A549 (cell line): ENCODE data around the gene ADGRF4. TPM values are rescaled to one million over a fixed set of nuclear protein-coding genes. Genes with fewer than 3 reads are reported as not detected.

Experiments
- ATAC-seq, 2 experiments: fragments of 200-7000 bp in 1 of 2; fragments of >200 bp in 1 of 2; cut with Nextera tagmentation in 1 of 2; cut with Tn5 transposase in 1 of 2; 3 replicates each; pipeline versions ENCODE4 v1.8.0 to v1.9.1; 2018 to 2020; ENCODE audit warnings: mild to moderate bottlenecking in 1 of 2, moderate library complexity in 1 of 2
- CTCF ChIA-PET: fragments of 300-600 bp; sonication (Branson Sonifier 250); formaldehyde crosslinking; extraction: SDS; loops from one replicate; lab custom pipeline; 2021; ENCODE audit warnings: antibody characterized with exemption, inconsistent platforms; lab: Yijun Ruan, JAX
- POLR2A ChIA-PET: fragments of 350-600 bp; formaldehyde crosslinking; extraction: SDS; loops from one replicate; lab custom pipeline; 2021; ENCODE audit warnings: antibody characterized with exemption, inconsistent platforms; lab: Yijun Ruan, JAX
- DNase-seq, 2 experiments: peaks; one replicate each; pipeline versions ENCODE4 v3.0.0 to v3.0.0-alpha.2; 2011 to 2016; ENCODE audit warnings: low read depth in 1 of 2, low spot score in 1 of 2
- FAIRE-seq: peaks from 2 replicates; lab custom pipeline; 2011; peaks lifted over from hg19 to GRCh38; lab: Jason Lieb, UNC
- H3K27ac ChIP-seq, 2 experiments: fragments of >200 bp; sonication (Bioruptor Twin); formaldehyde crosslinking; 3 replicates each; pipeline ENCODE4 v1.5.1; 2016 to 2017
- H3K4me1 ChIP-seq: fragments of >200 bp; sonication (Bioruptor Twin); formaldehyde crosslinking; 3 replicates; pipeline ENCODE4 v1.6.1; 2016
- H3K4me2 ChIP-seq: fragments of >200 bp; sonication (Bioruptor Twin); formaldehyde crosslinking; 3 replicates; pipeline ENCODE4 v1.6.1; 2016
- H3K4me3 ChIP-seq: fragments of >200 bp; sonication (Bioruptor Twin); formaldehyde crosslinking; 3 replicates; pipeline ENCODE4 v1.5.1; 2016
- H3K9me3 ChIP-seq: fragments of >200 bp; sonication (Bioruptor Twin); formaldehyde crosslinking; 3 replicates; pipeline ENCODE4 v1.6.1; 2016
- BHLHE40 ChIP-seq: IDR thresholded peaks from 2 replicates; pipeline ENCODE4 v1.6.1; 2012; ENCODE audit warnings: low read depth, low read length, inconsistent platforms
- CBX8 ChIP-seq: fragments of 200-600 bp; sonication (generic); IDR thresholded peaks from 2 replicates; pipeline ENCODE4 v1.6.1; 2016
- CHD2 ChIP-seq: fragments of 150-350 bp; IDR thresholded peaks from 2 replicates; pipeline ENCODE4 v1.6.1; 2014; ENCODE audit warnings: low read length; ENCODE audit not compliant: partially characterized antibody
- EHMT2 ChIP-seq: fragments of 200-600 bp; sonication (generic); IDR thresholded peaks from 2 replicates; pipeline ENCODE4 v1.6.1; 2016; ENCODE audit warnings: antibody characterized with exemption, low read depth, mild to moderate bottlenecking, moderate library complexity
- EP300 ChIP-seq, 2 experiments: fragments of >200 bp; sonication (Bioruptor Twin); formaldehyde crosslinking; IDR thresholded peaks; 2 replicates in 1 of 2; 3 replicates in 1 of 2; pipeline ENCODE4 v1.6.1; 2016 to 2017
- ESRRA ChIP-seq: fragments of 150-350 bp; IDR thresholded peaks from 2 replicates; pipeline ENCODE4 v1.6.1; 2014; ENCODE audit warnings: mild to moderate bottlenecking, low read length, borderline replicate concordance
- FOSL2 ChIP-seq, 2 experiments: fragments of 450-650 bp in 1 of 2; fragments of >200 bp in 1 of 2; sonication (Bioruptor Twin) in 1 of 2; formaldehyde crosslinking; IDR thresholded peaks; 2 replicates each; pipeline versions ENCODE4 v1.5.0 to v1.6.1; 2016 to 2020; ENCODE audit warnings: mild to moderate bottlenecking in 1 of 2, moderate library complexity in 1 of 2
- FOXS1 ChIP-seq: fragments of 250-450 bp; sonication (Bioruptor Pico); IDR thresholded peaks from 2 replicates; pipeline ENCODE4 v1.5.0; 2020; ENCODE audit warnings: mild to moderate bottlenecking, moderate library complexity
- GATA3 ChIP-seq: IDR thresholded peaks from 2 replicates; pipeline ENCODE4 v1.6.1; 2012; ENCODE audit warnings: borderline replicate concordance
- HEYL ChIP-seq: fragments of 250-450 bp; sonication (Bioruptor Pico); IDR thresholded peaks from 2 replicates; pipeline ENCODE4 v1.8.0; 2021; ENCODE audit warnings: mild to moderate bottlenecking, moderate library complexity
- HOXA7 ChIP-seq: fragments of 250-450 bp; sonication (Bioruptor Pico); IDR thresholded peaks from 2 replicates; pipeline ENCODE4 v1.5.0; 2020; ENCODE audit warnings: mild to moderate bottlenecking, moderate library complexity
- HOXB5 ChIP-seq: fragments of 250-450 bp; sonication (Bioruptor Pico); IDR thresholded peaks from 2 replicates; pipeline ENCODE4 v1.5.0; 2020; ENCODE audit warnings: mild to moderate bottlenecking, moderate library complexity
- JUN ChIP-seq, 2 experiments: fragments of >200 bp; sonication (Bioruptor Twin); formaldehyde crosslinking; IDR thresholded peaks; 2 replicates in 1 of 2; 3 replicates in 1 of 2; pipeline ENCODE4 v1.6.1; 2016 to 2017
- JUNB ChIP-seq: fragments of >200 bp; sonication (Bioruptor Twin); formaldehyde crosslinking; IDR thresholded peaks from 2 replicates; pipeline ENCODE4 v1.6.1; 2016
- KDM1A ChIP-seq: fragments of 200-600 bp; sonication (generic); IDR thresholded peaks from 2 replicates; pipeline ENCODE4 v1.6.1; 2016; ENCODE audit warnings: low read depth, mild to moderate bottlenecking
- MAFK ChIP-seq: fragments of 450-650 bp; IDR thresholded peaks from 2 replicates; pipeline ENCODE4 v1.6.1; 2014; ENCODE audit not compliant: partially characterized antibody
- MAZ ChIP-seq: fragments of 150-350 bp; IDR thresholded peaks from 2 replicates; pipeline ENCODE4 v1.6.1; 2014; ENCODE audit warnings: antibody characterized with exemption, low read depth, low read length, borderline replicate concordance
- MYC ChIP-seq: IDR thresholded peaks from 2 replicates; pipeline ENCODE4 v1.6.1; 2012; ENCODE audit warnings: mild to moderate bottlenecking, inconsistent platforms, low read length, improper control_type of control experiment, borderline replicate concordance
- POLR2A ChIP-seq: IDR thresholded peaks from 2 replicates; pipeline ENCODE4 v1.6.1; 2012; ENCODE audit warnings: mild to moderate bottlenecking, low read length
- RARB ChIP-seq: fragments of 250-450 bp; sonication (Bioruptor Pico); IDR thresholded peaks from 2 replicates; pipeline ENCODE4 v1.8.0; 2021; ENCODE audit warnings: mild to moderate bottlenecking, moderate library complexity
- RFX5 ChIP-seq: fragments of 450-650 bp; IDR thresholded peaks from 2 replicates; pipeline ENCODE4 v1.7.1; 2014; ENCODE audit warnings: antibody characterized with exemption, mild to moderate bottlenecking, moderate library complexity
- RNF2 ChIP-seq: fragments of 200-600 bp; sonication (generic); IDR thresholded peaks from 2 replicates; pipeline ENCODE4 v1.6.1; 2016; ENCODE audit warnings: low read depth, mild to moderate bottlenecking, antibody characterized with exemption, moderate library complexity, borderline replicate concordance
- SMC3 ChIP-seq: fragments of >200 bp; sonication (Bioruptor Twin); formaldehyde crosslinking; IDR thresholded peaks from 3 replicates; pipeline ENCODE4 v1.6.1; 2018; ENCODE audit warnings: inconsistent platforms
- SREBF2 ChIP-seq: fragments of 450-650 bp; IDR thresholded peaks from 2 replicates; pipeline ENCODE4 v1.6.1; 2014; ENCODE audit warnings: mild to moderate bottlenecking, moderate library complexity
- TFCP2L1 ChIP-seq: fragments of 250-450 bp; sonication (Bioruptor Pico); IDR thresholded peaks from 2 replicates; pipeline ENCODE4 v1.5.0; 2021; ENCODE audit warnings: mild to moderate bottlenecking
- TP53 ChIP-seq: fragments of 250-450 bp; sonication (Bioruptor Pico); IDR thresholded peaks from 2 replicates; pipeline ENCODE4 v1.5.0; 2021; ENCODE audit warnings: mild to moderate bottlenecking, moderate library complexity
- ZC3H11A ChIP-seq: fragments of 450-650 bp; IDR thresholded peaks from 2 replicates; pipeline ENCODE4 v1.6.1; 2014; ENCODE audit warnings: antibody characterized with exemption, mild to moderate bottlenecking
- ZFP36 ChIP-seq: fragments of 450-650 bp; IDR thresholded peaks from 2 replicates; pipeline ENCODE4 v1.6.1; 2014; ENCODE audit warnings: borderline replicate concordance; ENCODE audit not compliant: partially characterized antibody
- ZNF302 ChIP-seq: fragments of 250-450 bp; sonication (Bioruptor Pico); IDR thresholded peaks from 2 replicates; pipeline ENCODE4 v1.9.0; 2021; ENCODE audit warnings: inconsistent platforms, mild to moderate bottlenecking, moderate library complexity
- WGBS: methylation state at CpG from one replicate; pipeline ENCODE4 v1.1.6; 2017; ENCODE audit errors: missing lambda C conversion rate; 5-methylcytosine and 5-hydroxymethylcytosine counted together
- polyA minus RNA-seq: library from RNA; depleted of rRNA, polyadenylated mRNA; stranded (reverse); fragments of >200 nt; gene quantifications from 2 replicates; pipeline ENCODE4 v1.2.3, GENCODE V29; 2011; rRNA and poly(A)+ RNA removed
- polyA plus RNA-seq, 4 experiments: library from polyadenylated mRNA; depleted of rRNA in 3 of 4; stranded (reverse); fragments of >200 nt; fragmentation: RNase III in 1 of 4; extraction: RNeasy Plus Mini Kit Qiagen cat#74134 plus additional on column Dnase treatment in 1 of 4; gene quantifications; 2 replicates in 3 of 4; 3 replicates in 1 of 4; pipeline ENCODE4 v1.2.3, GENCODE V29; 2011 to 2017
- TF ChIP-seq, protein P1 (sequence below): fragments of 250-450 bp; sonication (Bioruptor Pico); IDR thresholded peaks from 2 replicates; pipeline ENCODE4 v1.5.0; 2021; ENCODE audit warnings: mild to moderate bottlenecking, moderate library complexity, borderline replicate concordance
- TF ChIP-seq, protein P2 (sequence below): fragments of 450-650 bp; IDR thresholded peaks from 2 replicates; pipeline ENCODE4 v1.6.1; 2014; ENCODE audit warnings: antibody characterized with exemption
- TF ChIP-seq, protein P3 (sequence below): fragments of 150-350 bp; IDR thresholded peaks from 2 replicates; pipeline ENCODE4 v1.6.1; 2014; ENCODE audit warnings: low read depth, mild to moderate bottlenecking, low read length
- TF ChIP-seq, protein P4 (sequence below): IDR thresholded peaks from 2 replicates; pipeline ENCODE4 v1.6.1; 2012
- TF ChIP-seq, protein P5 (sequence below): IDR thresholded peaks from 2 replicates; pipeline ENCODE4 v1.6.1; 2012
- TF ChIP-seq, protein P6 (sequence below): IDR thresholded peaks from 2 replicates; pipeline ENCODE4 v1.6.1; 2012; ENCODE audit warnings: low read depth, borderline replicate concordance

The ADGRF4 gene, protein sequence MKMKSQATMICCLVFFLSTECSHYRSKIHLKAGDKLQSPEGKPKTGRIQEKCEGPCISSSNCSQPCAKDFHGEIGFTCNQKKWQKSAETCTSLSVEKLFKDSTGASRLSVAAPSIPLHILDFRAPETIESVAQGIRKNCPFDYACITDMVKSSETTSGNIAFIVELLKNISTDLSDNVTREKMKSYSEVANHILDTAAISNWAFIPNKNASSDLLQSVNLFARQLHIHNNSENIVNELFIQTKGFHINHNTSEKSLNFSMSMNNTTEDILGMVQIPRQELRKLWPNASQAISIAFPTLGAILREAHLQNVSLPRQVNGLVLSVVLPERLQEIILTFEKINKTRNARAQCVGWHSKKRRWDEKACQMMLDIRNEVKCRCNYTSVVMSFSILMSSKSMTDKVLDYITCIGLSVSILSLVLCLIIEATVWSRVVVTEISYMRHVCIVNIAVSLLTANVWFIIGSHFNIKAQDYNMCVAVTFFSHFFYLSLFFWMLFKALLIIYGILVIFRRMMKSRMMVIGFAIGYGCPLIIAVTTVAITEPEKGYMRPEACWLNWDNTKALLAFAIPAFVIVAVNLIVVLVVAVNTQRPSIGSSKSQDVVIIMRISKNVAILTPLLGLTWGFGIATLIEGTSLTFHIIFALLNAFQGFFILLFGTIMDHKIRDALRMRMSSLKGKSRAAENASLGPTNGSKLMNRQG
- polyA plus RNA-seq (2011; rRNA removed) (9.2 and 11.1 TPM in 2 replicates), polyA plus RNA-seq (2017; fragmentation: RNase III; extraction: RNeasy Plus Mini Kit Qiagen cat#74134 plus additional on column Dnase treatment) (4.4 to 6.4 TPM (median 5.8 TPM) in 3 replicates), polyA minus RNA-seq (5.0 and 6.1 TPM in 2 replicates)
- 1.3 and 1.6 TPM in 2 replicates for polyA plus RNA-seq (2012; cell fraction: cytosol; rRNA removed)
- polyA plus RNA-seq (2012; cell fraction: nucleus; rRNA removed), result 1.4 and 2.1 TPM in 2 replicates

DNA sequence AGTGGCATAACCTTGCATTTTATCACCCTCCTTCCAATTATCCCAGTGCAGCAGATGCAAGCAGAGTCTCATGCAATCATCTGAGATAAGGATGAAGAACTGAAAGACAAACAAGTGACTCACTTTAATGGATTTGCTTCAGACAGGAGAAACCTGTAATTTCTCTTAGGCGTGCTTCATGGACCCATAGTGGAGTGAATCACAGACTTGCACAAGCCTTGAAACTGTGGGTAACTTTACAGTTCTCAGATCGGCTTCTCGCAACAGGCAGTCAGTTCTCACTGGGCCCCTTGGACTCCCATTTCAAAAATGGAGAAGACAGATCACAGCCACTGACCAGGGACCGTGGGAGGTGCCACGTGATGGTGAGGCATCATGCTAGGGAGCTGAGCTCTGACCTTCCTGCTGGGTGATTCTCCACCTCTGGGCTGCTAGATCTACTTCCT is at the start of gene ADGRF4:
Gene ADGRF4 (plus strand): TSS at position 239 of the 446 bp plus-strand sequence. CDS start 8,666 bp downstream, outside the sequence.
- no peaks in the 10 kb centered on the region for H3K9me3 ChIP-seq
- 17% methylated on average over 1 of the region's 5 CpGs for WGBS
- peaks cover 47% of the 10 kb centered on the region for H3K4me1 ChIP-seq
- CTCF ChIA-PET, result interaction anchor here (1.7 kb wide), 1 partner anchor 82 kb away, joined by 4 read pairs; no protein-coding TSS in a partner anchor
- peak within 1 kb of the TSS; percentile 84 to 87 for H3K27ac ChIP-seq
- DNase-seq (peak; percentile 45 to 82), ATAC-seq (peak; percentile 92 to 94), FAIRE-seq (no peak)
- H3K4me2 ChIP-seq, result peak within 1 kb of the TSS; percentile 73
- H3K4me3 ChIP-seq, result peak within 1 kb of the TSS; percentile 39
- POLR2A ChIA-PET, result no interaction called here
- TF ChIP-seq, protein P1, sequence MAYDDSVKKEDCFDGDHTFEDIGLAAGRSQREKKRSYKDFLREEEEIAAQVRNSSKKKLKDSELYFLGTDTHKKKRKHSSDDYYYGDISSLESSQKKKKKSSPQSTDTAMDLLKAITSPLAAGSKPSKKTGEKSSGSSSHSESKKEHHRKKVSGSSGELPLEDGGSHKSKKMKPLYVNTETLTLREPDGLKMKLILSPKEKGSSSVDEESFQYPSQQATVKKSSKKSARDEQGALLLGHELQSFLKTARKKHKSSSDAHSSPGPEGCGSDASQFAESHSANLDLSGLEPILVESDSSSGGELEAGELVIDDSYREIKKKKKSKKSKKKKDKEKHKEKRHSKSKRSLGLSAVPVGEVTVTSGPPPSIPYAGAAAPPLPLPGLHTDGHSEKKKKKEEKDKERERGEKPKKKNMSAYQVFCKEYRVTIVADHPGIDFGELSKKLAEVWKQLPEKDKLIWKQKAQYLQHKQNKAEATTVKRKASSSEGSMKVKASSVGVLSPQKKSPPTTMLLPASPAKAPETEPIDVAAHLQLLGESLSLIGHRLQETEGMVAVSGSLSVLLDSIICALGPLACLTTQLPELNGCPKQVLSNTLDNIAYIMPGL, result no peak
- TF ChIP-seq SREBF2, result no peak
- TF ChIP-seq, protein P2, sequence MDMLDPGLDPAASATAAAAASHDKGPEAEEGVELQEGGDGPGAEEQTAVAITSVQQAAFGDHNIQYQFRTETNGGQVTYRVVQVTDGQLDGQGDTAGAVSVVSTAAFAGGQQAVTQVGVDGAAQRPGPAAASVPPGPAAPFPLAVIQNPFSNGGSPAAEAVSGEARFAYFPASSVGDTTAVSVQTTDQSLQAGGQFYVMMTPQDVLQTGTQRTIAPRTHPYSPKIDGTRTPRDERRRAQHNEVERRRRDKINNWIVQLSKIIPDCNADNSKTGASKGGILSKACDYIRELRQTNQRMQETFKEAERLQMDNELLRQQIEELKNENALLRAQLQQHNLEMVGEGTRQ, result peak; percentile 78
- no peak for TF ChIP-seq ZC3H11A
- TF ChIP-seq, protein P3, sequence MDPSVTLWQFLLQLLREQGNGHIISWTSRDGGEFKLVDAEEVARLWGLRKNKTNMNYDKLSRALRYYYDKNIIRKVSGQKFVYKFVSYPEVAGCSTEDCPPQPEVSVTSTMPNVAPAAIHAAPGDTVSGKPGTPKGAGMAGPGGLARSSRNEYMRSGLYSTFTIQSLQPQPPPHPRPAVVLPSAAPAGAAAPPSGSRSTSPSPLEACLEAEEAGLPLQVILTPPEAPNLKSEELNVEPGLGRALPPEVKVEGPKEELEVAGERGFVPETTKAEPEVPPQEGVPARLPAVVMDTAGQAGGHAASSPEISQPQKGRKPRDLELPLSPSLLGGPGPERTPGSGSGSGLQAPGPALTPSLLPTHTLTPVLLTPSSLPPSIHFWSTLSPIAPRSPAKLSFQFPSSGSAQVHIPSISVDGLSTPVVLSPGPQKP, result no peak
- no peak for TF ChIP-seq HOXB5
- no peak for TF ChIP-seq ZNF302 (CRISPR knock-in tag)
- TF ChIP-seq ZFP36, result no peak
- no peak for TF ChIP-seq RNF2
- TF ChIP-seq POLR2A, result no peak
- no peak for TF ChIP-seq RFX5
- TF ChIP-seq HEYL (CRISPR knock-in tag), result no peak
- no peak for TF ChIP-seq KDM1A
- TF ChIP-seq MYC, result no peak
- TF ChIP-seq MAZ, result no peak
- TF ChIP-seq EP300 (IDR thresholded peaks at IDR 0.05), result peak; percentile 54; a peak in 2 of 5 replicates
- peak; percentile 87 for TF ChIP-seq JUNB
- no peak for TF ChIP-seq ESRRA
- no peak for TF ChIP-seq BHLHE40
- peak; percentile 78 for TF ChIP-seq GATA3
- TF ChIP-seq, protein P4, sequence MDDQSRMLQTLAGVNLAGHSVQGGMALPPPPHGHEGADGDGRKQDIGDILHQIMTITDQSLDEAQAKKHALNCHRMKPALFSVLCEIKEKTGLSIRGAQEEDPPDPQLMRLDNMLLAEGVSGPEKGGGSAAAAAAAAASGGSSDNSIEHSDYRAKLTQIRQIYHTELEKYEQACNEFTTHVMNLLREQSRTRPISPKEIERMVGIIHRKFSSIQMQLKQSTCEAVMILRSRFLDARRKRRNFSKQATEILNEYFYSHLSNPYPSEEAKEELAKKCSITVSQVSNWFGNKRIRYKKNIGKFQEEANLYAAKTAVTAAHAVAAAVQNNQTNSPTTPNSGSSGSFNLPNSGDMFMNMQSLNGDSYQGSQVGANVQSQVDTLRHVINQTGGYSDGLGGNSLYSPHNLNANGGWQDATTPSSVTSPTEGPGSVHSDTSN, result no peak
- no peak for TF ChIP-seq TP53 (CRISPR knock-in tag)
- TF ChIP-seq EHMT2, result no peak
- TF ChIP-seq FOSL2 (IDR thresholded peaks at IDR 0.05), result peak; percentile 87
- peak; percentile 86 for TF ChIP-seq FOSL2 (CRISPR knock-in tag; IDR thresholded peaks at IDR 0.05)
- no peak for TF ChIP-seq HOXA7 (CRISPR knock-in tag)
- TF ChIP-seq SMC3, result no peak; the same call in 2 of the 3 replicates
- no peak for TF ChIP-seq CHD2
- TF ChIP-seq TFCP2L1 (CRISPR knock-in tag), result no peak
- TF ChIP-seq JUN (IDR thresholded peaks at IDR 0.05), result peak; percentile 68 to 76; a peak in 2 of 5 replicates
- no peak for TF ChIP-seq CBX8
- TF ChIP-seq RARB (CRISPR knock-in tag), result no peak
- no peak for TF ChIP-seq MAFK
- TF ChIP-seq FOXS1 (CRISPR knock-in tag), result no peak
- TF ChIP-seq, protein P5, sequence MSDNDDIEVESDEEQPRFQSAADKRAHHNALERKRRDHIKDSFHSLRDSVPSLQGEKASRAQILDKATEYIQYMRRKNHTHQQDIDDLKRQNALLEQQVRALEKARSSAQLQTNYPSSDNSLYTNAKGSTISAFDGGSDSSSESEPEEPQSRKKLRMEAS, result peak; percentile 82
- TF ChIP-seq, protein P6, sequence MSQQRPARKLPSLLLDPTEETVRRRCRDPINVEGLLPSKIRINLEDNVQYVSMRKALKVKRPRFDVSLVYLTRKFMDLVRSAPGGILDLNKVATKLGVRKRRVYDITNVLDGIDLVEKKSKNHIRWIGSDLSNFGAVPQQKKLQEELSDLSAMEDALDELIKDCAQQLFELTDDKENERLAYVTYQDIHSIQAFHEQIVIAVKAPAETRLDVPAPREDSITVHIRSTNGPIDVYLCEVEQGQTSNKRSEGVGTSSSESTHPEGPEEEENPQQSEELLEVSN, result no peak
